ENCODE results near the gene NDEL1. TPM values are rescaled to one million over a fixed set of nuclear protein-coding genes. Genes with fewer than 3 reads are reported as not detected.

NDEL1 gene
- total and polyA plus RNA-seq, 3 experiments from 2014 or later = 50.6 to 66.6 (median 57.1) TPM

- Histone ChIP-seq H3K36me3 (ENCODE audit: insufficient read depth, low read length) (no peaks in the 10 kb centered on the region), H3K9me3 (ENCODE audit: low read length) (no peaks in the 10 kb centered on the region), H3K27ac (ENCODE audit: low read depth, low read length) (peak overlapping the region; percentile 98), H3K4me1 (ENCODE audit: insufficient read depth, low read length) (peaks cover 41% of the 10 kb centered on the region), H3K4me3 (ENCODE audit: low read length) (peak overlapping the region; percentile 82), H3K27me3 (ENCODE audit: insufficient read depth, low read length, poor library complexity, severe bottlenecking) (no peaks in the 10 kb centered on the region)
- Mint-ChIP-seq H3K4me3 (peak overlapping the region; percentile 92 to 99 (median 97)), H3K4me1 (peaks cover 38 to 59% (median 53%) of the 10 kb centered on the region in 3 donors), H3K27ac (peak overlapping the region; percentile 96 to 100 (median 99)), H3K27me3 (no peaks in the 10 kb centered on the region), H3K36me3 (peaks cover 0 to 36% (median under 1%) of the 10 kb centered on the region in 3 donors), H3K9me3 (no peaks in the 10 kb centered on the region)
- POLR2A ChIA-PET = interaction anchor here (1.1 to 2.3 kb wide), 3 partner anchors 40 to 309 kb away, joined by 3 to 9 read pairs (median 4); no protein-coding TSS in a partner anchor
- CTCF ChIA-PET = interaction anchor here (0.8 to 1.4 kb wide), 4 partner anchors 44 to 310 kb away, joined by 3 to 4 read pairs (median 4); no protein-coding TSS in a partner anchor
- DNase-seq = no peak
These were observed 1.1 kb downstream of the NDEL1 start for GRCh38 chr17:8436844-8437171.

GRCh38 chr17:8438441-8438840 lies 2.8 kb downstream of the NDEL1 start:
- no peak overlapping the region for H3K27ac ChIP-seq (ENCODE audit: low read depth, low read length)
- no peaks in the 10 kb centered on the region for H3K36me3 ChIP-seq (ENCODE audit: insufficient read depth, low read length)
- Mint-ChIP-seq H3K9me3 (no peaks in the 10 kb centered on the region), H3K4me1 (peaks cover 50 to 73% (median 66%) of the 10 kb centered on the region in 3 donors), H3K27ac (peak overlapping the region; percentile 19 to 91 (median 84)), H3K36me3 (peaks cover 0 to 44% (median 8%) of the 10 kb centered on the region in 3 donors), H3K4me3 (peak overlapping the region in 5 of 7 donors; percentile 15 to 73 (median 68)), H3K27me3 (no peaks in the 10 kb centered on the region)
- no peaks in the 10 kb centered on the region for H3K27me3 ChIP-seq (ENCODE audit: insufficient read depth, low read length, poor library complexity, severe bottlenecking)
- peaks cover 53% of the 10 kb centered on the region for H3K4me1 ChIP-seq (ENCODE audit: insufficient read depth, low read length)
- no peak overlapping the region for H3K4me3 ChIP-seq (ENCODE audit: low read length)
- no peaks in the 10 kb centered on the region for H3K9me3 ChIP-seq (ENCODE audit: low read length)
- ChIA-PET POLR2A (interaction anchor here (0.8 kb wide), 1 partner anchor 26 kb away, joined by 3 read pairs; no protein-coding TSS in a partner anchor), CTCF (no interaction called here)
- DNase-seq = peak in 4 of 5 donors; percentile 10 to 47 (median 24)

GRCh38 chr17:8439681-8440080 lies 4.0 kb downstream of the NDEL1 start:
- peaks cover 62% of the 10 kb centered on the region for H3K4me1 ChIP-seq (ENCODE audit: insufficient read depth, low read length)
- no peak for DNase-seq
- Mint-ChIP-seq H3K4me3 (peak overlapping the region in 4 of 7 donors; percentile 12 to 67 (median 32)), H3K36me3 (peaks cover 0 to 57% (median 10%) of the 10 kb centered on the region in 3 donors), H3K27ac (peak overlapping the region in 5 of 8 donors; percentile 17 to 90 (median 68)), H3K9me3 (no peaks in the 10 kb centered on the region), H3K4me1 (peaks cover 61 to 85% (median 79%) of the 10 kb centered on the region in 3 donors), H3K27me3 (no peaks in the 10 kb centered on the region)
- ChIA-PET POLR2A (no interaction called here), CTCF (no interaction called here)
- H3K9me3 ChIP-seq (ENCODE audit: low read length) = no peaks in the 10 kb centered on the region
- no peak overlapping the region for H3K4me3 ChIP-seq (ENCODE audit: low read length)
- H3K27ac ChIP-seq (ENCODE audit: low read depth, low read length) = no peak overlapping the region
- no peaks in the 10 kb centered on the region for H3K27me3 ChIP-seq (ENCODE audit: insufficient read depth, low read length, poor library complexity, severe bottlenecking)
- H3K36me3 ChIP-seq (ENCODE audit: insufficient read depth, low read length) = peaks cover 10% of the 10 kb centered on the region

GRCh38 chr17:8441690-8442089 lies 6.0 kb downstream of the NDEL1 start:
- Mint-ChIP-seq H3K9me3 (no peaks in the 10 kb centered on the region), H3K27ac (peak overlapping the region in 7 of 8 donors; percentile 1 to 88 (median 67)), H3K36me3 (peaks cover 0 to 64% (median 15%) of the 10 kb centered on the region in 3 donors), H3K27me3 (no peaks in the 10 kb centered on the region), H3K4me3 (peak overlapping the region in 2 of 7 donors; percentile 10 to 29), H3K4me1 (peaks cover 56 to 83% (median 81%) of the 10 kb centered on the region in 3 donors)
- H3K27ac ChIP-seq (ENCODE audit: low read depth, low read length) = no peak overlapping the region
- ChIA-PET POLR2A (no interaction called here), CTCF (no interaction called here)
- peaks cover 61% of the 10 kb centered on the region for H3K4me1 ChIP-seq (ENCODE audit: insufficient read depth, low read length)
- DNase-seq = no peak
- H3K9me3 ChIP-seq (ENCODE audit: low read length) = no peaks in the 10 kb centered on the region
- H3K36me3 ChIP-seq (ENCODE audit: insufficient read depth, low read length) = peaks cover 19% of the 10 kb centered on the region
- no peaks in the 10 kb centered on the region for H3K27me3 ChIP-seq (ENCODE audit: insufficient read depth, low read length, poor library complexity, severe bottlenecking)
- H3K4me3 ChIP-seq (ENCODE audit: low read length) = no peak overlapping the region

- ChIA-PET POLR2A (no interaction called here), CTCF (no interaction called here)
- no peak overlapping the region for H3K27ac ChIP-seq (ENCODE audit: low read depth, low read length)
- H3K27ac Mint-ChIP-seq = peak overlapping the region in 4 of 8 donors; percentile 31 to 88 (median 76)
- H3K4me1 Mint-ChIP-seq = peaks cover 51 to 83% (median 77%) of the 10 kb centered on the region in 3 donors
- peak overlapping the region in 1 of 7 donors; percentile 29 for H3K4me3 Mint-ChIP-seq
- H3K36me3 Mint-ChIP-seq = peaks cover 0 to 69% (median 15%) of the 10 kb centered on the region in 3 donors
- no peaks in the 10 kb centered on the region for H3K27me3 Mint-ChIP-seq
- H3K9me3 ChIP-seq (ENCODE audit: low read length) = no peaks in the 10 kb centered on the region
- peaks cover 55% of the 10 kb centered on the region for H3K4me1 ChIP-seq (ENCODE audit: insufficient read depth, low read length)
- H3K4me3 ChIP-seq (ENCODE audit: low read length) = no peak overlapping the region
- no peak for DNase-seq
- H3K36me3 ChIP-seq (ENCODE audit: insufficient read depth, low read length) = peaks cover 25% of the 10 kb centered on the region
- H3K27me3 ChIP-seq (ENCODE audit: insufficient read depth, low read length, poor library complexity, severe bottlenecking) = no peaks in the 10 kb centered on the region
- H3K9me3 Mint-ChIP-seq = no peaks in the 10 kb centered on the region
These were observed 6.6 kb downstream of the NDEL1 start for GRCh38 chr17:8442310-8442709.

- ChIA-PET POLR2A (no interaction called here), CTCF (no interaction called here)
- Histone ChIP-seq H3K36me3 (ENCODE audit: insufficient read depth, low read length) (peaks cover 26% of the 10 kb centered on the region), H3K4me3 (ENCODE audit: low read length) (no peak overlapping the region), H3K9me3 (ENCODE audit: low read length) (no peaks in the 10 kb centered on the region), H3K27ac (ENCODE audit: low read depth, low read length) (no peak overlapping the region), H3K4me1 (ENCODE audit: insufficient read depth, low read length) (peaks cover 43% of the 10 kb centered on the region), H3K27me3 (ENCODE audit: insufficient read depth, low read length, poor library complexity, severe bottlenecking) (no peaks in the 10 kb centered on the region)
- H3K27ac Mint-ChIP-seq = peak overlapping the region in 2 of 8 donors; percentile 7 to 61
- no peak for DNase-seq
- H3K9me3 Mint-ChIP-seq = no peaks in the 10 kb centered on the region
- H3K27me3 Mint-ChIP-seq = no peaks in the 10 kb centered on the region
- H3K36me3 Mint-ChIP-seq = peaks cover 0 to 76% (median 20%) of the 10 kb centered on the region in 3 donors
- H3K4me1 Mint-ChIP-seq = peaks cover 44 to 71% (median 63%) of the 10 kb centered on the region in 3 donors
- no peak overlapping the region for H3K4me3 Mint-ChIP-seq
These were observed 8.1 kb downstream of the NDEL1 start for GRCh38 chr17:8443756-8444155.

GRCh38 chr17:8444494-8444893 lies 8.8 kb downstream of the NDEL1 start:
- Mint-ChIP-seq H3K4me3 (no peak overlapping the region), H3K9me3 (no peaks in the 10 kb centered on the region), H3K27me3 (no peaks in the 10 kb centered on the region), H3K36me3 (peaks cover 0 to 79% (median 22%) of the 10 kb centered on the region in 3 donors), H3K4me1 (peaks cover 43 to 68% (median 59%) of the 10 kb centered on the region in 3 donors), H3K27ac (peak overlapping the region in 1 of 8 donors; percentile 8)
- H3K9me3 ChIP-seq (ENCODE audit: low read length) = no peaks in the 10 kb centered on the region
- POLR2A ChIA-PET = no interaction called here
- H3K36me3 ChIP-seq (ENCODE audit: insufficient read depth, low read length) = peaks cover 31% of the 10 kb centered on the region
- DNase-seq = no peak
- H3K27me3 ChIP-seq (ENCODE audit: insufficient read depth, low read length, poor library complexity, severe bottlenecking) = no peaks in the 10 kb centered on the region
- CTCF ChIA-PET = no interaction called here
- H3K27ac ChIP-seq (ENCODE audit: low read depth, low read length) = no peak overlapping the region
- peaks cover 41% of the 10 kb centered on the region for H3K4me1 ChIP-seq (ENCODE audit: insufficient read depth, low read length)
- H3K4me3 ChIP-seq (ENCODE audit: low read length) = no peak overlapping the region

GRCh38 chr17:8445536-8445935 lies 9.9 kb downstream of the NDEL1 start:
- ChIA-PET CTCF (no interaction called here), POLR2A (no interaction called here)
- H3K27me3 ChIP-seq (ENCODE audit: insufficient read depth, low read length, poor library complexity, severe bottlenecking) = no peaks in the 10 kb centered on the region
- Mint-ChIP-seq H3K9me3 (no peaks in the 10 kb centered on the region), H3K27me3 (no peaks in the 10 kb centered on the region), H3K36me3 (peaks cover 0 to 80% (median 24%) of the 10 kb centered on the region in 3 donors), H3K27ac (peak overlapping the region in 1 of 8 donors; percentile 24), H3K4me1 (peaks cover 38 to 58% (median 50%) of the 10 kb centered on the region in 3 donors), H3K4me3 (no peak overlapping the region)
- H3K36me3 ChIP-seq (ENCODE audit: insufficient read depth, low read length) = peaks cover 34% of the 10 kb centered on the region
- no peak overlapping the region for H3K4me3 ChIP-seq (ENCODE audit: low read length)
- H3K4me1 ChIP-seq (ENCODE audit: insufficient read depth, low read length) = peaks cover 34% of the 10 kb centered on the region
- H3K9me3 ChIP-seq (ENCODE audit: low read length) = no peaks in the 10 kb centered on the region
- H3K27ac ChIP-seq (ENCODE audit: low read depth, low read length) = no peak overlapping the region
- no peak for DNase-seq

All from CD8-positive, alpha-beta memory T cell (primary cell).